Activated T-cell treated with anti-CD3 and anti-CD28 coated beads, Interleukin-2, amount 50 U/mL, for 48 hours (primary cell): Measurements from ENCODE around the gene RANBP17.
"Not testable (repeated sequence)": the region's sequence is repeated elsewhere in the genome, so short reads cannot be mapped to it uniquely, and the experiment has no call there.

Source experiments
- DNase-seq, 2 experiments: peaks; one replicate each; pipeline ENCODE4 v3.0.0-alpha.2; 2020

RANBP17 gene

DNA sequence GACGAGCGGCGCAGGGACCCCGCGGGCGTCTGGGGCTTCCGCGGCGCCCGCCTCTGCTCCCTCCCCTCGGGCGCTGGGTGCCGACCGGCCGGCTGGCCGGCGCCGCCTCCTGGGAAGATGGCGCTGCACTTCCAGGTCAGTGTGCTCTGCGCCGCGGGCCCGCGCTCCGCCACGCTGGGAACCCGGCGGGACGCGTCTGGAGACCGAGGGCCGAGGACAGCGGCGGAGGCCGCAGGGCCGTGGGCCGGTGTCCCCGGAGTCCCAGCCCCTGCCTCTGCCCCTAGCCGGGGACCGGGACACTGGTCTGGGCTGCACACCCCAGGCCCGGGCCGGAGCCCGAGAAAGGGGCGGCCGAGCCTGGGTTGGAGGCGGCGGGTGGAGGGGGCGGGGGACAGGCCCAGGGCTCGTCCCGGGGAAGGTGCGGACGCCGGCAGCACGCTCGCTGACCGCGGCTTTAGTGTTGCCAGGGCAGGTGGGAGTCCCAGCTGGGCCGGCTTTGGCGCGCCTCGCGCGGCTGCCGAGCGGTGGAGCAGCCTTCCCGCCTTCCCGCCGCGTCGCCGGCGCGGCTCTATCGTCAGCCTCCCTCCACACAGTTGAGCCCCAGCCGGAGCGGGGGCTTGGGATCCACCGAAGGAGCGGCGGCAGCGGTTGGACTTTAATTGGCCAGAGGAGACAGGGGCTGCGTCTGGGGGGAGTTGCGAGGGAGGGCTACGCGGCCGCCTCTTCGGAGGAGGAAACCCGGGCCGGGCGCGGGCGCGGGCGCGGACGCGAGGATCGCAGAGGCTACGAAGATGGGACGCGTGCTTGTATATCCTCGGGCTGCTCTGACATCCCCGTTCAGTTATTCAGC is at the start of gene RANBP17:
TSS of gene RANBP17 (plus strand) at position 102 of the 850 bp plus-strand sequence.
- peak in 1 of 2 experiments; percentile 15 for DNase-seq

DNA sequence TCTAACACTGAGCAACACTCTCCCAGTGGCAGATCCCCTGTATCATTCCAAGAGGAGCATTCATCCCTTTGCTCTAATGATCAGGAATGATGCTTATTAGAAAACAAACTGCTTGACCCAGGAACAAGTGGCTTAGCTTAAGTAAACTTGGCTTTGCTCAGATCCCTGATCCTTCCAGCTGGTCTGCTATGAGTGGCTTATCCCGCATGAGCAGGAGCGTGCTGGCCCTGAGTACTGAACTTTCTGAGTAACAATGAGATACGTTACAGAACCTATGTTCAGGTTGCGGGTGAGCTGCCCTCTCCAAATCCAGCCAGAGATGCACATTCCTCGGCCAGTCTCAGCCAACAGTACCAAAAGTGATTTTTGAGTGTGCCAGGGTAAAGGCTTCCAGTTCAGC is 48.6 kb upstream of the RANBP17 start:
- no peak for DNase-seq

DNA sequence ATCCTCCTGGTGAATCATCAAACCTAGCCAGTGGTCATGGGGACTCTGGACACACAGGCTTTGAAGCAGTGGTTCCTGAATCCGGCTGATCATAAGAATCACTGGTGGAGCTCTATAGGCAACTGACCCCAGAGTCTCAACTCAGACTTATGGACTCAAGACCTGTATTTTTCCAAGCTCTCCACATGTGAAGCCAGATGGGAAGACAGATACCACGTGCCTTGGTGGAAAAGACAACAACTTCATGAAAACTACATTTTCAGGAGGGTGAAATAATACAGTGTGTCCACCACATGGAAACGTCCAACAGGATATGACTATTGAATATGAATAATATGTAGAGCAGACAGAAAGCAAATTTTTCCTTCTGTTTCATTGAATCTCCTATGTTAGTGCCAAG is 44.6 kb upstream of the RANBP17 start:
- DNase-seq: no peak

DNA sequence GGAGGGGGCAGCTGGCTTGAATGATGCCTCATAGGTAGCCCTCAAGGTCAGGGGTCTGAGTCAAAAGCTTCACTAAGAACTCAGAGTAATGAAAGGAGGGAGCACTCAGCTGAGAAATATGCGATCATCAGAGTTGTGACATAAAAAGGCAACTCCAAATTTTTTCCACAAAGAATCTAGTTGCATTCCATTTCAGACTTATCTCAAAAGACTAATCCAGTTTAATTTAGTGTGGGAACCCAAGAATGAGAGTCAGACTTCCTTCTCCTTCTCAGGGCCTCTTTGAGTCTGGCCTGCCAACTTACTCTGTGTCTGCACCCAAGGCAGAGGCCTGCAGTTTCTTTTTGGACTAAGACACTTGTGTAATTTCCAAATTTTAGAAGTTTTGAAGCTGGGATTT is 43.6 kb upstream of the RANBP17 start:
- no peak for DNase-seq

DNA sequence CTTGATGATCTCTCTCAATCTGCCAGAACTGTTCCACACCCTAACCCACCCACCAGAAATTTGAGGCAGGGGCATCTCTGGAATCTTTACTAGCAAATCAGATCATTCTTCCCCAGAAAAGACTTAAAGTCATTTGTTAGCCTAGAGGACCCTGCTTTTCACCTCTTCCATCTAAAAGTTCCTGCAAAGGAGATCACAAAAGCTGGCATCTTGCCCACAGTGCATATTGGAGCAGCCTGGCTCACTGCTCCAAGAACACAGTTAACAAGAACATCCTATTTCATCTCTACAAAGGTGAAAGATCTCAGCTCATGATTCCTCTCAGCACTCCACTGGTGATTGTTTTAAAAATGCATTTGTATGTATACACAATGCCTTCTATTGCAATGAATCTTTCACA is 42.0 kb upstream of the RANBP17 start:
- no peak for DNase-seq

DNA sequence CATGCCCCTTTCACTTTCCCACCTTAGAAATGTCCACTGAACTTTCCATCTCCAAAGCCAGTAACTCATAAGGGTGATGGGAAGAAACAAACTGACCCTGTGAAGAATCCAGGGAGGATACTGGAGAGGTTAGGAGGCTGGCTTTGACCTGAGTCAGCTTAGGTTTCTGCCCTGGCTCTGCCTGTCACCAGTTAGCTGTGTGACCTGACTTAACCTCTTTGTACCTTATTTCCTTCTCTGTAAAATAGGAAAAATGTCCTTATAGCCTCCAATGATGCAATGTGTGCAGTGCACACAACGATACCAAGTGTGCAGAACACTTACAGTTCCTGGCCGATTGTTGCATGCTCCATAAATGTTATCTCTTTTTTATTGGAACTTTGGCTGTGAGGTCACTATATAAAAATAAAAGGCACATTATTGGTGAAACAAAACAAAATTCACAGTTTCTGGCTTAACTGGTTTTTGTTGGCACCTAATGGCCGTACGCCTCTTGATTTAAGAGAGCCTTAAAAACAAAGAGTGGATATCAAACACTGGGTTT is 40.5 kb upstream of the RANBP17 start:
- DNase-seq: no peak

DNA sequence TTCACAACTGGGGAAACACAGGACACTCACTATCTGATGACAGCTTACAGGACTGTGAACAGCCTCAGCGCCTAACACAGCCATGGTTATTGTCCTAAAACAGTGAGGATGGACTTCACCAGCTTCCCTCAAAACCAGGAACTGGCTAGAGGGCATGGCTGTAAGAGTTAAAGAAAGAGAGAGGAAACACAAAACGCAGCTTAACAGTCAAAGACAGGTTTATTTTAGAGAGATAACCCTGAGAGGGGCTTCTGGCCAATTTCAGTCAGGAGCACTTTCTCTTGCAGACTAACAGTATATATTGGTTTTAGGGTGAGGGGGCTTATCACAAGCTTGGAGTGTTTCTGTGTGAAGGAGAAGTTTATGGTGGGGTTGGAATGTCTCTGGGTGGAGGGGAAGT is 35.7 kb upstream of the RANBP17 start:
- no peak for DNase-seq

DNA sequence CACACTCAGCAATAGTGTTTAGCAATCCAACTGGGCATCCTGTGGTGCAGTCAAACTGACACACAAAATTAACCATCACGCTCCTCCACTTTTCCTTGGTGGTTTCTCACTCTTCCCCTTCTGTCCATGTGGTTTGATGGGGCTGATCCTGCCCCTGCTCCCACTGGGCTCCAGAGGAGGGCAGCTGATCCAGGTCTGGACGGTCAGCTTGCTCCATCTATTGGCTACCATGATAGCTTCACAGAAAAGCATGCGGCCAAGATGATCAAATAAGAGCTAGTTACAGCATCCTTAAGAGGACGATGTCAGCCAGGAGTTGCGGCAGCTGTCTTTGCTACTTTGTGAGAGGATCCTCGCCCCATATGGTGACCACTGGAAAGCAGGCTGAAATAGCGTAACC is 29.6 kb upstream of the RANBP17 start:
- no peak for DNase-seq

DNA sequence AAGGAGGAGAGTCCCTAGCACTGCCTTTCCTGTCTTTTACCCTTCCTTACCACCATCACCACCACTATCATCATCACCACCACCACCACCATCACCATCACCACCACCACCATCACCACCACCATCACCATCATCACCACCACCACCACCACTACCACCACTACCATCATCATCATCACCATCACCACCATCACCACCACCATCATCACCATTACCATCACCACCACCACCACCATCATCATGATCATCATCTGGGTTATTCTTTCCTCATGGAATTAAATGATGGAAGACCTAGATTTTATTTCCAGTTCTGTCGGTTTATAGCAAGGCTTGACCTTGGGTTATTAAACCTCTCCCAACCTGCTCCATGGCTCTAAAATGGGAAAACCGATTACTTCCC is 27.8 kb upstream of the RANBP17 start:
- not testable (repeated sequence) for DNase-seq

DNA sequence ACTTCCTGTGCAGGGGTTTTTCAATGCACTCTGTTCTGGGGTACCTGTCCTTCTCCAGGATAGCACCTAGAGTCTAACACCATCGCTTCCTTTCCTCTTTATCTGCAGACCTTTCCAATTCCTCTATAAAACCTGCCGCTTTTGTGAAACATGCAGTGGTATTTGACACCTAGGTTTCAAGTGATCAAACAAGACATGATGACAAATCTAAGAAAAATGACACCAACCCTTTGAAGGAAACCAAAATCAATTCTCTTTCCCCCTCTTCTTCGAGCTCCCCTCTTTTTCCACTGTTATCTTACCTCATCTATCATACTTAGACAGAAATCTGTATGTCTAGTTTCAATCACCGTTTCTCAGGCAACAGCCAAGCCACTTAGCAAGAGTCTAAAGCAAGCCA is 25.6 kb upstream of the RANBP17 start:
- no peak for DNase-seq

DNA sequence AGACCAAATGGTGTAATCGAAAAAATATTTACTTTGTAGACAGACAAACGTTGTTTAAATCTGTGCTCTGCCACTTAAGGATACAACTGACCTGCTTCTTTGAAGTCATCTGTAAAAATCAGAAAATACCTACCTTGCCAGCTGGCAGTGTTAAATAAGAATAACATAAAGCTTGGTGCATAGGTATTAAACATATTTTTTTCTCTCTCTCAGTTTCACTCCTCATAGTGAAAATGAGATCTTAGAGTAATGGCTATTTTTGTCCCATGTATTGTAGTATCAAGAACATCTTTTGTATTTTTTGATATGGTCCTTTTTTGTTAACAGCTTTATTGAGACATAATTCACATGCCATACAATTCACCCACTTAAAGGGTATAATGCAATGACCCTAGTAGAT is 17.9 kb upstream of the RANBP17 start:
- DNase-seq: no peak

DNA sequence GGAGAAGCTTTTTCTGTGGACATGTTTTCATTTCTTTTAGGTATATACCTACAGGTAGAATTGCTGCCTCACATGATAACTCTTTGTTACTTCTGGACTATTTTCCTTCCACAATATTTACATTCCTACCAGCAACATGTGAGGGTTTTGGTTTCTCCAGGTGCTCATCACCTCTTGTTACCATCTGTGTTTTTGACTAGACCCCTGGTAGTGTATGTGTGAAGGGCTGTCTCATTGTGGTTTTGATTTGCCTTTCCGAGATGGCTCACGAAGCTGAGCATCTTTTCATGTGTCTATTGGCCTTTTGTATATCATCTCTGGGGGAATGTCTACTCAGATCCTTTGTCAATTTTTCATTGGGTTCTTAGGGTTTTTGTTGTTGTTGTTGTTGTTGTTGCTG is 17.2 kb upstream of the RANBP17 start:
- DNase-seq: no peak

DNA sequence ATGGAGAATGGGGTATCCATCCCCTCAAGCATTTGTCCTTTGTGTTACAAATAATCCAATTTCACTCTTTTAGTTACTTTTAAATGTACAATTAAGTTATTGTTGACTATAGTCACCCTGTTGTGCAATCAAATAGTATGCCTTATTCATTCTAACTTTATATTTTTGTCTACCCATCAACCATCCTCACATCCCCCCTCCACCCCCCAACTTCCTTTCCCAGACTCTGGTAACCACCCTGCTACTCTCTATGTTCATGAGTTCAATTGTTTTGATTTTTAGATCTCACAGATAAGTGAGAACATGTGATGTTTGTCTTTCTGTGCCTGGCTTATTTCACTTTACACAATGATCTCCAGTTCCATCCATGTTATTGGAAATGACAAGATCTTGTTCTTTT is 15.4 kb upstream of the RANBP17 start:
- DNase-seq: no peak

DNA sequence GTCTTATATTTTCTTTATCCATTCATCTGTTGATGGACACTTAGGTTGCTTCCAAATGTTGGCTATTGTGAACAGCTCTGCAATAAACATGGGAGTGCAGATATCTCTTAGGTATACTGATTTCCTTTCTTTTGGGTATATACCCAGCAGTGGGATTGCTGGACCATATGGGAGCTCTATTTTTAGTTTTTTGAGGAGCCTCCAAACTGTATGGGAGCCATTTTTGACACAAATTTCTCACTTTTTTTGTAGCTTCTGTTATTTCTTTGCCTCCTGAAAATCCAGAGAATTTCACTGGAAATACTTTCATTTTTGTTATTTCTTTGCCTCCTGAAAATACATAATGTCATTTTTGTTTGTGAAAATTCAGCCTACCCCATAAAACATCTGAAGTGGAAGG is 15.0 kb upstream of the RANBP17 start:
- DNase-seq: no peak

DNA sequence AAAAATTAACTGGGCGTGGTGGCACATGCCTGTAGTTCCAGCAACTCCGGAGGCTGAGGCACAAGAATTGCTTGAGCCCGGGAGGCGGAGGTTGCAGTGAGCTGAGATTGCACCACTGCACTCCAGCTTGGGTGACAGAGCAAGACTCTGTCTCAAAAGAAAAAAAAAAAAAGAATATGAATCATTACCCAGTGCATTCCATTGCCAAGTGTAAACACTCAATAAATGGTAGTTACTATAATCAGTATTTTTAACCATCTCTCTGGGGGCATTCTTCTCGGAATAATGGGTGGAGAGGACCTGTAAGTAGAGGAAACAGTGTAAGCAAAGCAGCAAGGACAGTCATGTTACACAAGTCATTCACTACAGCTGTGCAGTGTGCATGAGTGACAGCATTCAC is 13.8 kb upstream of the RANBP17 start:
- DNase-seq: no peak

DNA sequence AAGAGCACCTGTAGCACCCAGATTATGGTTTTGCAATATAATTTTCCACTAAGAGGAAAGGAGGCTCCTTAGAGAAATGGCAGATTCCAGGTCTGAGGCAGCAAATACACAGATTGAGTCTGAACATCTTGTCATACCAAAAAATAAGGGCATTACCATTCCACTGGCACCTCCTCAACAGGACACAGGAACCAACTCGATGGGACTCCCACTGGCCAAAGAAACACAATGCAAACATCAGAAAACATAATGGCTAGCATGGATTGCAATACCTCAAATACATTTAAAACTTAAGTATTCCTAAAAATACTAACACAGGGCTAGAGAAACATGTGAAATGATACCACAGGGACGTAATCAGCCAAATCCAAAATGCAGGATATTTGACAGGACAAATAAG is 12.4 kb upstream of the RANBP17 start:
- DNase-seq: no peak

DNA sequence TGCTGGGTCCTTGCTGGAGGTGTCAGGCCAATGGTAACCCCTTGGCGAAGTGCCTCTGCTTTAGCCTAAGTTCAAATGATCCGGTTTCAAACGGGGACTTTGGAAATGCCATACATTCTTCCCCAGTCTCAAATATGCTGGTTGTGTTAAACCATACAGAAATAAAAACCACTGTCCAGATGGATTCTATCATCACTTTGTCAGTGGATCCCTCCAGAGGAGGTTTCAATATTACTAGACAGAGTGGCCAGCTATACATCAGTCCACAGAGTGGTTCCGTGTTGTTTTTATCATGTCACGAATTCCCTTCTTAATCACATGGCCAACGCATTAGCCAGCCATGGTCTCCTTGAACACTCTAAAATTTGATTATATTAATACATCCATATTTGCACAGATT is 7.3 kb upstream of the RANBP17 start:
- DNase-seq: no peak

DNA sequence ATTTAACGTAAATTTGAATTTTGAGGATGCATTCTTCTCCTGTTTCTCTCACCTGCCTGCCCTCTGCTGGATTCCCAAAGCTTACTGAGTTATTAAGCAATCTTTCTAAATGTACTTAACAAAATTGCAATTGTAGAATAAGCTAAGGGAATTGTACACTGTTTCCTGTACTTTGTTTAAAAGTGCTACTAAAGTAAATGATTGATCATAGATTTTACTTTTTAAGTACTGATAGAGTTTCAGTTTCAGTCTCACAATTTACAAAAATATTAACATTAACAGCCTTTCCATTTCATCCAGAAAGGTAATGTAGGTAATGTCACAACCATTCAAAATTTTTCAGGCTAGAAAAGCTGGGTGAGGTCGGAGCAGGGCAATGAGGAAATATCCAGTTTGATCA is 4.8 kb upstream of the RANBP17 start:
- no peak for DNase-seq

DNA sequence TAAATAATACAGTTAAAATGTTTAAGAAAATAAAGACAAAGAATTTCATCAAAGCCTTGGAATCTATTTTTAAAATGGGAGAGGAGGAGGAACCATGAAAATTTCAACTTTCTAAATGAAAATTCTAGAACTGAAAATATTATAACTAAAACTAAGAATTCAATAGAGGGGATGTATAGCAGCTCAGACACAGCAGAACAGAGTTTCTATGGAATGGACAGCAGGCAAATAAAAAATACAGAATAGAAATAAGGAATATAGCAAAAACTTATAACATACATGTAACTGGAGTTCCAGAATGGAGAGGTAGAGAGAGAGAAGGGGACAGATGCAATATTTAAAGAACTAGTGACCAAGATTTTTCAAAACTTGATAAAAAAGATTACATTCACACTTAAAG is 1.4 kb upstream of the RANBP17 start:
- DNase-seq: no peak

DNA sequence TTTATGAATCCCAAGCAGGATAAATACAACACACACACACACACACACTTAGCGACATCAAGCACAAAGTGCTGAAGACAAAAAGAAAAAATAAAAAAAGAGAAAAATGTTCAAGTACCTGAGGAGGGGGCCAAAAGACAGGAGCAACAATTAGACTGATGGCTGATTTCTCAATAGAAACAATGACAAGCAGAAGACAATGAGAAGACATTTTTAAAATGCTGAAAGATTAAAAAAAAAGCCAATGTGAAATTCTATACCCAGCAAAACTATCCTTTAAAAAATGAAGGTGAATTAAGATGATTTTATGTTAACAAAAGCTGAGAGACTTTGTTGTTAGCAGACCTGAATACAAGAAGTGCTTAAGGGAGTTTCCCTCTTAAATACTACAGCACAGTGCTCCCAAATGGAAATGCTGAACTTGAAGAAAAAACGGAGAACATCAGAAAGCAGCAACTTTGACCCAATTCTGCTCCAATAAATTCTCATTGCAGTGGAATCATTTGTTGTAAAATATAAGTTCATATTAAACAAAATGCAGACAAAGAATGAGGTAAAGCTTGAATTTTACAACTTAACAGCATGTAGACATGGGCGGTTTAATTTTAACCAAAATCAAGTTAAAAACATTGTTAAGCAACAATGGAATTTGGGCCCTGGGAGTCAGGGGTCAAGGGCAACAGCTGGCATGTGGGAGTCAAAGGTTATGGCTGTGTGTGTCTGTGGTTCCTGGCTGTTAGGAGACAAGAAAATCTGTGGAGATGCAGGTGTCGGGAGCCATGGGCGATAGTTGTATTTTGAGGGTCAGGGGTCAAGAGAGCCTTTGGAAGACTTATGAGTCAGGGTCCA is 776 bp upstream of the RANBP17 start:
- no peak for DNase-seq

DNA sequence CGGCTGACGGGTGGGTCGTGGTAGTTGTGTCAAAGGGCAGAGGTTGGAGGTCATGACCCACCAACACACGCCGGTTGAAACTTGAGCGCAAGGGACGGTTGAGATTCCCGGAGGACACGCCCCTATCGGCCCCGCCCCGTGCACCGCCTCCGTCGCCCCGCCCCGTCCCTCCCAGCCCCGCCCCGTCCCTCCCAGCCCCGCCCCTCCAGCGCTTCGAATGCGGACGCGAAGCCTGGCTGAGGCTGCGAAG is 226 bp upstream of the RANBP17 start:
- DNase-seq: no peak

DNA sequence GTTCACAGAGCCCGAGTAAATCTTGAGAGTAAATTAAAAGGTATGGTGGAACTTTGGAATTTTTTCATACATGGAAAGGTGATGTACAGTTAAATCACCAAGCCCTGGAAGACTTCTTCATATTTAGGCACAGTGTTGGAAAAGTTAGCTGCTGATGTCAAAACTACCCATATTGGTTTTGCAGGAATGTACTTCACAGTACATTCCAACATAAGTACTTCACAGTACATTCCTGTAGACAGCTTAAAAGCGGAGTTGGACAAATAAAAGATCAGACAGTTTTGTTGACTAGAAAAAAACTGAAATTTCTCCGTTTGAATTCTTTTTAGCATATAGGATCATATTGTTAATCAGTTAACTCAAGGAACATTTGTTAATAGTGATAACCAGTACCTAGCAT is 1.8 kb downstream of the RANBP17 start:
- DNase-seq: no peak

DNA sequence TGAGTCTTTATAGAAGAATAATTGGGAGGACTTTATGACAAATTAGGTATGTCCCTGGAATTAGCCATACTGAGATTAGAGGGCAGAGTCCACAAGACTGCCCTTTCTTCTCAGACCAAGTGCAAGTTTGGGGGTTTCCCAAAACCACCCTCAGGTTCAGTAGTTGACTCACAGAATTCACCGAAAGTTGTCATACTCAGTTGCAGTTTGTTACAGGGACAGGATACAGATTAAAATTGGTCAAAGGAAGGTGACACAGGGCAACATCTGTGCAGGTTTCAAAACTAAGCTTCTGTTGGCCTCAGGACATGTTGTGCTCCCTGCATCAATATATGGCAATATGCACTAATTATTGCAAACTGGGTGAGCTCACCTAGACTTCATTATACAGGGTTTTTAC is 3.8 kb downstream of the RANBP17 start:
- DNase-seq: no peak

DNA sequence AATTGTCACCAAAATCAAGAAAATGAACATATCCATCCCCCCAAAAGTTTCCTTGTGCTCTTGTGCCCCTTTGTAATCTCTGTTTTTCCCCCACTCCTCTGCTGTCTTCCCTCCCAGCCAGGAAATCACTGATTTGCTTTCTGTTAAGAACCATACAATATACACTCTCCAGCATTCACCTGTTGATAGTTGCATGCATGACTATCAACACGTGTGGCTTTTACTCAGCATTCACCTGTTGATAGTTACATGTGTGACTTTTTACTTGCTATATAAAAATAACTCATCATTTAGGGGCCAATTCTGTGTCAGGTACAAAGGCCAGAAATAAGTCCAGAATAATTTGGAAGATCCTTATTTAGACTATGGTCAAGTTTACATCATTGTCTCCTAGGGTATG is 6.0 kb downstream of the RANBP17 start:
- no peak for DNase-seq
